Keratinocyte (primary cell): ENCODE measurements around the gene FOXL3. TPM values are rescaled to one million over a fixed set of nuclear protein-coding genes. Genes with fewer than 3 reads are reported as not detected.

Experiments used
- DNase-seq: peaks from one replicate; pipeline ENCODE4 v3.0.0-alpha.2; 2011; ENCODE audit warnings: low read depth, missing footprints, low spot score
- FAIRE-seq: peaks from 2 replicates; lab custom pipeline; 2011; peaks lifted over from hg19 to GRCh38; lab: Jason Lieb, UNC
- H2AFZ ChIP-seq: 2 replicates; pipeline ENCODE4 v1.6.0; 2012; ENCODE audit warnings: low read length, control low read depth, inconsistent platforms; ENCODE audit not compliant: control insufficient read depth
- H3K27ac ChIP-seq: 2 replicates; pipeline ENCODE4 v1.5.1; 2011; ENCODE audit warnings: low read length; ENCODE audit not compliant: control insufficient read depth, insufficient read depth
- H3K27me3 ChIP-seq: 3 replicates; pipeline ENCODE4 v1.6.0; 2011; ENCODE audit warnings: low read length; ENCODE audit not compliant: control insufficient read depth, insufficient read depth; ENCODE audit errors: extremely low read depth
- H3K36me3 ChIP-seq, 2 experiments: 2 replicates in 1 of 2; 3 replicates in 1 of 2; pipeline ENCODE4 v1.5.1; 2011; ENCODE audit warnings: low read length in 2 of 2, mild to moderate bottlenecking in 1 of 2; ENCODE audit not compliant: control insufficient read depth in 2 of 2, insufficient read depth in 2 of 2; ENCODE audit errors: extremely low read depth in 1 of 2
- H3K4me1 ChIP-seq: 3 replicates; pipeline ENCODE4 v1.5.1; 2011; ENCODE audit warnings: low read length; ENCODE audit not compliant: control insufficient read depth, insufficient read depth; ENCODE audit errors: extremely low read depth
- H3K4me2 ChIP-seq: 3 replicates; pipeline ENCODE4 v1.6.0; 2011; ENCODE audit warnings: low read depth, low read length; ENCODE audit not compliant: control insufficient read depth, insufficient read depth; ENCODE audit errors: extremely low read depth
- H3K4me3 ChIP-seq, 3 experiments: fragments of 200-600 bp in 1 of 3; sonication (generic) in 1 of 3; 2 replicates in 2 of 3; 3 replicates in 1 of 3; pipeline ENCODE4 v1.5.1; 2011 to 2016; ENCODE audit warnings: low read length in 3 of 3, mild to moderate bottlenecking in 3 of 3, control low read depth in 2 of 3, inconsistent platforms in 1 of 3, low read depth in 1 of 3, mixed read lengths in 1 of 3, mixed run types in 1 of 3, moderate library complexity in 1 of 3; ENCODE audit not compliant: control insufficient read depth in 2 of 3, insufficient read depth in 2 of 3; ENCODE audit errors: extremely low read depth in 1 of 3
- H3K79me2 ChIP-seq: 2 replicates; pipeline ENCODE4 v1.6.0; 2012; ENCODE audit warnings: low read length; ENCODE audit not compliant: control insufficient read depth, insufficient read depth
- H3K9ac ChIP-seq: 3 replicates; pipeline ENCODE4 v1.6.0; 2011; ENCODE audit warnings: low read length; ENCODE audit not compliant: control insufficient read depth, insufficient read depth; ENCODE audit errors: extremely low read depth
- H3K9me1 ChIP-seq: 3 replicates; pipeline ENCODE4 v1.6.0; 2011; ENCODE audit warnings: low read length; ENCODE audit not compliant: control insufficient read depth, insufficient read depth; ENCODE audit errors: extremely low read depth
- H3K9me3 ChIP-seq: 2 replicates; pipeline ENCODE4 v1.5.1; 2012; ENCODE audit warnings: low read depth, low read length; ENCODE audit not compliant: control insufficient read depth
- H4K20me1 ChIP-seq: 3 replicates; pipeline ENCODE4 v1.6.0; 2011; ENCODE audit warnings: low read length; ENCODE audit not compliant: control insufficient read depth, insufficient read depth; ENCODE audit errors: extremely low read depth
- EZH2 ChIP-seq: IDR thresholded peaks from one replicate; pipeline ENCODE4 v1.6.1; 2012; ENCODE audit warnings: inconsistent platforms, mild to moderate bottlenecking, low read length, moderate library complexity
- dilution Hi-C: fragments of 300-500 bp; cut with MboI; formaldehyde crosslinking; loops from one replicate; pipeline ENCODE4 v1.7.0; 2020; ENCODE audit warnings: low sequenced_read_pairs; ENCODE audit not compliant: extremely low pct_ligation_motif_present
- polyA plus RNA-seq, 5 experiments: library from polyadenylated mRNA; depleted of rRNA in 3 of 5; stranded (reverse) in 3 of 5; stranded (forward) in 1 of 5; unstranded in 1 of 5; fragments of >200 nt; gene quantifications; 1 replicate in 1 of 5; 2 replicates in 3 of 5; 3 replicates in 1 of 5; pipeline versions ENCODE4 v1.2.1 to v1.2.3, GENCODE V29; 2011 to 2012; ENCODE audit warnings: missing spikeins in 2 of 5, low read depth in 1 of 5, low replicate concordance in 1 of 5
- TF ChIP-seq, protein P1 (sequence below), 3 experiments: IDR thresholded peaks in 1 of 3; conservative IDR thresholded peaks in 1 of 3; optimal IDR thresholded peaks in 1 of 3; 2 replicates in 2 of 3; 3 replicates in 1 of 3; pipeline versions ENCODE3 to v1.5.1; 2011; ENCODE audit warnings: low read length in 3 of 3, mild to moderate bottlenecking in 3 of 3, moderate library complexity in 2 of 3, control low read depth in 1 of 3, inconsistent platforms in 1 of 3; ENCODE audit not compliant: insufficient read depth in 2 of 3; ENCODE audit errors: extremely low read depth in 1 of 3

Gene FOXL3
- polyA plus RNA-seq, 1 donor (not counting 4 experiments of a cell fraction or from before 2014, with no cell fraction given) = not detected

GRCh38 chr7:277228-277627, 12.7 kb upstream of the FOXL3 start:
- no peak for FAIRE-seq
- H2AFZ ChIP-seq = no peak overlapping the region
- no peak for DNase-seq

DNA sequence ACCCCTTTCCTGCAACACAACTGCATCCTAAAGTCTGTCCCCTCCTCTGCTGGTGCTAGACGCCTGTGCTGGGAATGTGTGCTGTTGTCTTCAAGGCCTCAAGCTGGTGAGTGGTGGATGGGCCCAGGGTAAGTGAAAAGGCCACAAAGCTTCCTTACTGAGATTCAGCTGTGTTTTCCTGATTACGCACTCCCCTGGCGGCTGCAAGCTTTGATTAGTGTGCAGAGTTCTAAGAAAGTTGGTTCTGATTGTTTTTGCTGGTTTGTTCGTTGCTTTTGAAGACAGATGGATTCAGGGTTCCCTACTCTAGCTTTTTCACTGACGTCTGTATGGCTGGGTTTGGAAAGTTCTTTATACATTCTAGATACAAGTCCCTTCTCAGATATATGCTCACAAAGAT, 11.9 kb upstream of the FOXL3 start:
- Histone ChIP-seq H4K20me1 (no peaks in the 10 kb centered on the region), H3K9me1 (no peaks in the 10 kb centered on the region), H3K4me2 (no peak overlapping the region), H3K27me3 (peaks cover 8% of the 10 kb centered on the region), H3K9ac (no peak overlapping the region), H3K4me3 (no peak overlapping the region), H3K79me2 (no peaks in the 10 kb centered on the region), H2AFZ (no peak overlapping the region), H3K9me3 (peaks cover 3% of the 10 kb centered on the region), H3K27ac (no peak overlapping the region), H3K36me3 (no peaks in the 10 kb centered on the region), H3K4me1 (no peaks in the 10 kb centered on the region)
- dilution Hi-C loops = no loop called here
- no peak for TF ChIP-seq EZH2
- TF ChIP-seq, protein P1, sequence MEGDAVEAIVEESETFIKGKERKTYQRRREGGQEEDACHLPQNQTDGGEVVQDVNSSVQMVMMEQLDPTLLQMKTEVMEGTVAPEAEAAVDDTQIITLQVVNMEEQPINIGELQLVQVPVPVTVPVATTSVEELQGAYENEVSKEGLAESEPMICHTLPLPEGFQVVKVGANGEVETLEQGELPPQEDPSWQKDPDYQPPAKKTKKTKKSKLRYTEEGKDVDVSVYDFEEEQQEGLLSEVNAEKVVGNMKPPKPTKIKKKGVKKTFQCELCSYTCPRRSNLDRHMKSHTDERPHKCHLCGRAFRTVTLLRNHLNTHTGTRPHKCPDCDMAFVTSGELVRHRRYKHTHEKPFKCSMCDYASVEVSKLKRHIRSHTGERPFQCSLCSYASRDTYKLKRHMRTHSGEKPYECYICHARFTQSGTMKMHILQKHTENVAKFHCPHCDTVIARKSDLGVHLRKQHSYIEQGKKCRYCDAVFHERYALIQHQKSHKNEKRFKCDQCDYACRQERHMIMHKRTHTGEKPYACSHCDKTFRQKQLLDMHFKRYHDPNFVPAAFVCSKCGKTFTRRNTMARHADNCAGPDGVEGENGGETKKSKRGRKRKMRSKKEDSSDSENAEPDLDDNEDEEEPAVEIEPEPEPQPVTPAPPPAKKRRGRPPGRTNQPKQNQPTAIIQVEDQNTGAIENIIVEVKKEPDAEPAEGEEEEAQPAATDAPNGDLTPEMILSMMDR (optimal IDR thresholded peaks at IDR 0.05 in 1 of 3, IDR thresholded peaks at IDR 0.05 in 1 of 3, conservative IDR thresholded peaks at IDR 0.05 in 1 of 3; ENCODE audit: extremely low read depth in 1 of 3, insufficient read depth in 2 of 3, low read length in 3 of 3) = no peak
- DNase-seq (no peak), FAIRE-seq (peak; percentile 56)

More at GRCh38 chr7:277228-277627, 12.7 kb upstream of the FOXL3 start:
- no peak overlapping the region for H3K4me2 ChIP-seq
- H4K20me1 ChIP-seq = no peaks in the 10 kb centered on the region
- H3K9me1 ChIP-seq = no peaks in the 10 kb centered on the region
- H3K79me2 ChIP-seq = no peaks in the 10 kb centered on the region
- no peaks in the 10 kb centered on the region for H3K36me3 ChIP-seq
- H3K9ac ChIP-seq = no peak overlapping the region
- H3K4me3 ChIP-seq = no peak overlapping the region
- TF ChIP-seq, protein P1 (optimal IDR thresholded peaks at IDR 0.05 in 1 of 3, IDR thresholded peaks at IDR 0.05 in 1 of 3, conservative IDR thresholded peaks at IDR 0.05 in 1 of 3; ENCODE audit: extremely low read depth in 1 of 3, insufficient read depth in 2 of 3, low read length in 3 of 3) = no peak
- TF ChIP-seq EZH2 = no peak
- H3K9me3 ChIP-seq = peaks cover 3% of the 10 kb centered on the region
- no peak overlapping the region for H3K27ac ChIP-seq
- dilution Hi-C loops = no loop called here
- no peaks in the 10 kb centered on the region for H3K4me1 ChIP-seq
- peaks cover 8% of the 10 kb centered on the region for H3K27me3 ChIP-seq
